GM23338 (cell line): ENCODE data around the gene MED1. TPM values are rescaled to one million over a fixed set of nuclear protein-coding genes. Genes with fewer than 3 reads are reported as not detected.

Experiments
- ATAC-seq: fragments of 200-7000 bp; cut with Tn5 transposase; 3 replicates; pipeline ENCODE4 v1.9.1; 2020
- DNase-seq: peaks from one replicate; pipeline ENCODE4 v3.0.0-alpha.2; 2015; ENCODE audit warnings: low spot score
- H2AFZ ChIP-seq: fragments of 200-600 bp; sonication (generic); 2 replicates; pipeline ENCODE4 v1.8.0; 2016; ENCODE audit warnings: antibody characterized with exemption, mild to moderate bottlenecking, moderate library complexity
- H3F3A ChIP-seq: fragments of 200-600 bp; sonication (generic); replicated peaks from 2 replicates; pipeline ENCODE4 v1.8.0; 2017; ENCODE audit warnings: antibody characterized with exemption, mixed run types, low read depth
- H3K27ac ChIP-seq: fragments of 200-600 bp; sonication (generic); 2 replicates; pipeline ENCODE4 v1.6.1; 2016; ENCODE audit warnings: low read depth
- H3K27me3 ChIP-seq: fragments of 200-600 bp; sonication (generic); 2 replicates; pipeline ENCODE4 v1.8.0; 2016; ENCODE audit warnings: mild to moderate bottlenecking, mixed run types, moderate library complexity; ENCODE audit not compliant: insufficient read depth
- H3K36me3 ChIP-seq: fragments of 200-600 bp; sonication (generic); 2 replicates; pipeline ENCODE4 v1.8.0; 2016; ENCODE audit warnings: mild to moderate bottlenecking; ENCODE audit not compliant: insufficient read depth
- H3K4me1 ChIP-seq: fragments of 200-600 bp; sonication (generic); 2 replicates; pipeline ENCODE4 v1.8.0; 2016; ENCODE audit warnings: mild to moderate bottlenecking, moderate library complexity; ENCODE audit not compliant: insufficient read depth
- H3K4me2 ChIP-seq: fragments of 200-600 bp; sonication (generic); 2 replicates; pipeline ENCODE4 v1.7.1; 2017; ENCODE audit warnings: mixed run types
- H3K4me3 ChIP-seq: fragments of 200-600 bp; sonication (generic); 2 replicates; pipeline ENCODE4 v1.6.1; 2016; ENCODE audit warnings: mixed run types
- H3K79me2 ChIP-seq: fragments of 200-600 bp; sonication (generic); replicated peaks from 2 replicates; pipeline ENCODE4 v1.8.0; 2017; ENCODE audit warnings: mild to moderate bottlenecking; ENCODE audit not compliant: insufficient read depth
- H3K9me2 ChIP-seq: fragments of 200-600 bp; sonication (generic); 2 replicates; pipeline ENCODE4 v1.8.0; 2017; ENCODE audit not compliant: insufficient read depth
- H4K20me1 ChIP-seq: fragments of 200-600 bp; sonication (generic); replicated peaks from 2 replicates; pipeline ENCODE4 v1.8.0; 2017; ENCODE audit warnings: mild to moderate bottlenecking; ENCODE audit not compliant: insufficient read depth
- H3K27ac Mint-ChIP-seq: 2 replicates; pipeline ENCODE4 v1.8.0; 2020; ENCODE audit warnings: inconsistent platforms, mild to moderate bottlenecking, moderate library complexity, mixed read lengths
- H3K27me3 Mint-ChIP-seq: 3 replicates; pipeline ENCODE4 v1.8.0; 2022; ENCODE audit warnings: low read depth, mild to moderate bottlenecking, moderate library complexity, mixed read lengths, inconsistent platforms; ENCODE audit not compliant: insufficient read depth, poor library complexity
- H3K36me3 Mint-ChIP-seq: 3 replicates; pipeline ENCODE4 v1.8.0; 2021; ENCODE audit warnings: low read depth, mild to moderate bottlenecking, inconsistent platforms, moderate library complexity, mixed read lengths
- H3K4me1 Mint-ChIP-seq: 3 replicates; pipeline ENCODE4 v1.8.0; 2020; ENCODE audit warnings: mild to moderate bottlenecking, inconsistent platforms, mixed read lengths
- H3K4me3 Mint-ChIP-seq: 3 replicates; pipeline ENCODE4 v1.8.0; 2021; ENCODE audit warnings: moderate library complexity, mild to moderate bottlenecking, inconsistent platforms, mixed read lengths
- H3K9me3 Mint-ChIP-seq: 3 replicates; pipeline ENCODE4 v1.8.0; 2020; ENCODE audit warnings: moderate library complexity, mild to moderate bottlenecking, inconsistent platforms, mixed read lengths
- CREB1 ChIP-seq: fragments of 250-450 bp; sonication (Bioruptor Pico); IDR thresholded peaks from 2 replicates; pipeline ENCODE4 v1.5.0; 2020; ENCODE audit warnings: low read depth, mild to moderate bottlenecking, moderate library complexity
- CTCF ChIP-seq, 2 experiments: fragments of 200-600 bp in 1 of 2; sonication (generic) in 1 of 2; conservative IDR thresholded peaks; 2 replicates each; pipeline versions ENCODE4 v1.5.1 to v1.6.1; 2016 to 2017; ENCODE audit warnings: antibody characterized with exemption in 2 of 2, low read depth in 2 of 2, mild to moderate bottlenecking in 2 of 2, moderate library complexity in 1 of 2
- ETS1 ChIP-seq: IDR thresholded peaks from 2 replicates; pipeline ENCODE4 v1.6.1; 2016; ENCODE audit warnings: antibody characterized with exemption
- EZH2 ChIP-seq: fragments of 200-600 bp; sonication (generic); IDR thresholded peaks from one replicate; pipeline ENCODE4 v1.8.0; 2017; ENCODE audit warnings: antibody characterized with exemption, mild to moderate bottlenecking, low read depth; ENCODE audit not compliant: unreplicated experiment
- EZH2phosphoT487 ChIP-seq: fragments of 200-600 bp; sonication (generic); IDR thresholded peaks from one replicate; pipeline ENCODE4 v1.8.1; 2018; ENCODE audit warnings: antibody characterized with exemption; ENCODE audit not compliant: unreplicated experiment
- JUNB ChIP-seq: IDR thresholded peaks from one replicate; pipeline ENCODE4 v1.6.1; 2016; ENCODE audit warnings: antibody characterized with exemption; ENCODE audit not compliant: unreplicated experiment
- NANOG ChIP-seq: IDR thresholded peaks from 2 replicates; pipeline ENCODE4 v1.6.1; 2016; ENCODE audit warnings: antibody characterized with exemption, borderline replicate concordance
- POLR2AphosphoS5 ChIP-seq: IDR thresholded peaks from 2 replicates; pipeline ENCODE4 v1.6.1; 2016; ENCODE audit warnings: antibody characterized with exemption, low read depth
- REST ChIP-seq: IDR thresholded peaks from one replicate; pipeline ENCODE4 v1.6.1; 2018; ENCODE audit warnings: antibody characterized with exemption; ENCODE audit not compliant: unreplicated experiment
- STAT1 ChIP-seq: IDR thresholded peaks from one replicate; pipeline ENCODE4 v1.6.1; 2016; ENCODE audit warnings: antibody characterized with exemption; ENCODE audit not compliant: unreplicated experiment
- ZNF114 ChIP-seq: fragments of 250-450 bp; sonication (Bioruptor Pico); IDR thresholded peaks from 2 replicates; pipeline ENCODE4 v1.5.0; 2020; ENCODE audit warnings: mild to moderate bottlenecking, moderate library complexity
- ZNF331 ChIP-seq: fragments of 250-450 bp; sonication (Bioruptor Pico); IDR thresholded peaks from 2 replicates; pipeline ENCODE4 v1.5.0; 2020; ENCODE audit warnings: low read depth, mild to moderate bottlenecking, moderate library complexity
- ZNF462 ChIP-seq: fragments of 250-450 bp; sonication (Bioruptor Pico); IDR thresholded peaks from 2 replicates; pipeline ENCODE4 v1.5.0; 2020; ENCODE audit warnings: mild to moderate bottlenecking, moderate library complexity
- polyA plus RNA-seq: library from polyadenylated mRNA; unstranded; fragments of >200 nt; fragmentation: Nextera tagmentation; extraction: Ambion mirVana; gene quantifications from 2 replicates; pipeline ENCODE4 v1.2.1, GENCODE V29; 2016
- total RNA-seq: library from RNA; depleted of rRNA; stranded (reverse); fragments of >200 nt; shearing (Covaris generic); gene quantifications from 2 replicates; pipeline ENCODE4 v1.2.3, GENCODE V29; 2014

Gene MED1
- total and polyA plus RNA-seq, 2 experiments from 2014 or later: 19.0 to 42.3 TPM

GRCh38 chr17:39399791-39400190 lies 51.3 kb downstream of the MED1 start:
- TF ChIP-seq STAT1 (no peak), ETS1 (no peak), ZNF462 (CRISPR knock-in tag) (no peak), EZH2phosphoT487 (no peak), ZNF331 (CRISPR knock-in tag) (no peak), NANOG (no peak), EZH2 (no peak), JUNB (no peak), CTCF (conservative IDR thresholded peaks at IDR 0.05; ENCODE audit: low read depth in 2 of 2) (no peak), REST (no peak), POLR2AphosphoS5 (no peak), ZNF114 (CRISPR knock-in tag) (no peak), CREB1 (CRISPR knock-in tag) (no peak)
- Mint-ChIP-seq H3K27ac (no peak overlapping the region), H3K36me3 (no peaks in the 10 kb centered on the region; the same call in 2 of the 3 replicates), H3K4me1 (peaks cover 7% of the 10 kb centered on the region), H3K4me3 (peak overlapping the region; percentile 93), H3K27me3 (peaks cover 12% of the 10 kb centered on the region), H3K9me3 (no peaks in the 10 kb centered on the region; the same call in 2 of the 3 replicates)
- no peaks in the 10 kb centered on the region for H3K27me3 ChIP-seq
- no peaks in the 10 kb centered on the region for H3K36me3 ChIP-seq
- peaks cover 17% of the 10 kb centered on the region for H3K79me2 ChIP-seq
- peaks cover 13% of the 10 kb centered on the region; the same call in 1 of the 2 replicates for H4K20me1 ChIP-seq
- H3F3A ChIP-seq: peaks cover 7% of the 10 kb centered on the region; the same call in 1 of the 2 replicates
- no peak overlapping the region for H3K27ac ChIP-seq
- H3K4me1 ChIP-seq: no peaks in the 10 kb centered on the region; the same call in none of the 2 replicates
- no peak overlapping the region for H3K4me2 ChIP-seq
- no peak for DNase-seq
- ATAC-seq: no peak
- H2AFZ ChIP-seq: no peak overlapping the region
- H3K9me2 ChIP-seq: no peaks in the 10 kb centered on the region
- H3K4me3 ChIP-seq: no peak overlapping the region
